Ishikawa (cell line): ENCODE measurements around the gene ARID4B.

ENCODE experiments used
- CEBPB ChIP-seq: IDR thresholded peaks from 2 replicates; pipeline ENCODE4 v1.6.1; 2012
- CREB1 ChIP-seq: IDR thresholded peaks from 2 replicates; pipeline ENCODE4 v1.6.1; 2012; ENCODE audit warnings: low read depth
- EGR1 ChIP-seq: IDR thresholded peaks from 2 replicates; pipeline ENCODE4 v1.6.1; 2012
- EP300 ChIP-seq: IDR thresholded peaks from 2 replicates; pipeline ENCODE4 v1.6.1; 2012; ENCODE audit warnings: borderline replicate concordance
- FOXM1 ChIP-seq: IDR thresholded peaks from 2 replicates; pipeline ENCODE4 v1.6.1; 2012; ENCODE audit warnings: low read depth, borderline replicate concordance
- NFIC ChIP-seq: IDR thresholded peaks from 2 replicates; pipeline ENCODE4 v1.6.1; 2012
- RAD21 ChIP-seq: IDR thresholded peaks from 2 replicates; pipeline ENCODE4 v1.6.1; 2012; ENCODE audit warnings: low read depth
- TAF1 ChIP-seq: IDR thresholded peaks from 2 replicates; pipeline ENCODE4 v1.6.1; 2012; ENCODE audit warnings: low read depth, mild to moderate bottlenecking
- TCF12 ChIP-seq: IDR thresholded peaks from 2 replicates; pipeline ENCODE4 v1.6.1; 2012; ENCODE audit warnings: low read depth
- TEAD4 ChIP-seq: IDR thresholded peaks from 2 replicates; pipeline ENCODE4 v1.6.1; 2012
- YY1 ChIP-seq: IDR thresholded peaks from 2 replicates; pipeline ENCODE4 v1.6.1; 2012; ENCODE audit warnings: low read depth
- ZBTB7A ChIP-seq: IDR thresholded peaks from 2 replicates; pipeline ENCODE4 v1.6.1; 2012; ENCODE audit warnings: low read depth
- TF ChIP-seq, protein P1 (sequence below): IDR thresholded peaks from 2 replicates; pipeline ENCODE4 v1.6.1; 2012
- TF ChIP-seq, protein P2 (sequence below): IDR thresholded peaks from 2 replicates; pipeline ENCODE4 v1.6.1; 2012
- TF ChIP-seq, protein P3 (sequence below): IDR thresholded peaks from 2 replicates; pipeline ENCODE4 v1.6.1; 2012; ENCODE audit warnings: low read depth, mild to moderate bottlenecking

The ARID4B gene

DNA sequence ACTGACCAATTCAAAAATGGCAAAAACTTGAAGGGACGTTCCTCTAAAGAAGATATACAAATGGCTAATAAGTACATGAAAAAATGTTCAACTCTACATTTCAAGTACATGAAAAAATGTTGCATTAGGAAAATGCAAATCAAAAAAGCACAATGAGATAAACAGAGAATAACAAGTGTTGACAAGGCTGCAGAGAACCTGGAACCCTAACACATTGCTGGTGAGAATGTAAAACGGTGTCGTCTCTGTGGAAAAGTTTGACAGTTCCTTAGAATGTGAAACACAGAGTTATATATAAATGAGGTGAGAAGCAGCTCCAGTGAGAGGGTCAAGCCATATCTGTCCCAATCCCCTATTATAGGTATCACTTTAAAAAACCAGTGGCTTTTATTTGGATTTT lies 122.3 kb downstream of the ARID4B start:
- TF ChIP-seq NFIC (no peak), EGR1 (no peak), TCF12 (no peak)

DNA sequence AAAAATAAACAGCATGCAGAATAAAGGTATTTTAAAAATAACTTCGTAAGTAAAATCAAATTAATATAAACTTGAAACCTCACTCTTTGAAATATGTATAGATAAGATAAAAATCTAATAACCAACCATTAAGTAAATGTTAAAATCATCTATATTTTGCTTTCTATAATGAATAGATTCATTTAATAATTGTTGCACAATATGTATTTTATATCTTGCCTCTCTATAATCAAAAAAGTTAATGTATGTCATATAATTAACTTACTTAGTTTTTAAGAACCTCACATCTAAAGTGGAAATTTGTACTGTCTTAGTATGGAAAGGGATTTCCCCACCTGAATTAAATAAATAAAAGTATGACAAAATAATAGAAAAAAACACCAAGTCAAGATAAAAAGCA lies 124.6 kb downstream of the ARID4B start:
- no peak for TF ChIP-seq RAD21
- TF ChIP-seq TCF12 = no peak
- TF ChIP-seq, protein P1, sequence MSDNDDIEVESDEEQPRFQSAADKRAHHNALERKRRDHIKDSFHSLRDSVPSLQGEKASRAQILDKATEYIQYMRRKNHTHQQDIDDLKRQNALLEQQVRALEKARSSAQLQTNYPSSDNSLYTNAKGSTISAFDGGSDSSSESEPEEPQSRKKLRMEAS = no peak
- TF ChIP-seq, protein P2, sequence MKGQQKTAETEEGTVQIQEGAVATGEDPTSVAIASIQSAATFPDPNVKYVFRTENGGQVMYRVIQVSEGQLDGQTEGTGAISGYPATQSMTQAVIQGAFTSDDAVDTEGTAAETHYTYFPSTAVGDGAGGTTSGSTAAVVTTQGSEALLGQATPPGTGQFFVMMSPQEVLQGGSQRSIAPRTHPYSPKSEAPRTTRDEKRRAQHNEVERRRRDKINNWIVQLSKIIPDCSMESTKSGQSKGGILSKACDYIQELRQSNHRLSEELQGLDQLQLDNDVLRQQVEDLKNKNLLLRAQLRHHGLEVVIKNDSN = no peak
- no peak for TF ChIP-seq EP300
- no peak for TF ChIP-seq EGR1
- no peak for TF ChIP-seq YY1
- no peak for TF ChIP-seq TEAD4
- TF ChIP-seq, protein P3, sequence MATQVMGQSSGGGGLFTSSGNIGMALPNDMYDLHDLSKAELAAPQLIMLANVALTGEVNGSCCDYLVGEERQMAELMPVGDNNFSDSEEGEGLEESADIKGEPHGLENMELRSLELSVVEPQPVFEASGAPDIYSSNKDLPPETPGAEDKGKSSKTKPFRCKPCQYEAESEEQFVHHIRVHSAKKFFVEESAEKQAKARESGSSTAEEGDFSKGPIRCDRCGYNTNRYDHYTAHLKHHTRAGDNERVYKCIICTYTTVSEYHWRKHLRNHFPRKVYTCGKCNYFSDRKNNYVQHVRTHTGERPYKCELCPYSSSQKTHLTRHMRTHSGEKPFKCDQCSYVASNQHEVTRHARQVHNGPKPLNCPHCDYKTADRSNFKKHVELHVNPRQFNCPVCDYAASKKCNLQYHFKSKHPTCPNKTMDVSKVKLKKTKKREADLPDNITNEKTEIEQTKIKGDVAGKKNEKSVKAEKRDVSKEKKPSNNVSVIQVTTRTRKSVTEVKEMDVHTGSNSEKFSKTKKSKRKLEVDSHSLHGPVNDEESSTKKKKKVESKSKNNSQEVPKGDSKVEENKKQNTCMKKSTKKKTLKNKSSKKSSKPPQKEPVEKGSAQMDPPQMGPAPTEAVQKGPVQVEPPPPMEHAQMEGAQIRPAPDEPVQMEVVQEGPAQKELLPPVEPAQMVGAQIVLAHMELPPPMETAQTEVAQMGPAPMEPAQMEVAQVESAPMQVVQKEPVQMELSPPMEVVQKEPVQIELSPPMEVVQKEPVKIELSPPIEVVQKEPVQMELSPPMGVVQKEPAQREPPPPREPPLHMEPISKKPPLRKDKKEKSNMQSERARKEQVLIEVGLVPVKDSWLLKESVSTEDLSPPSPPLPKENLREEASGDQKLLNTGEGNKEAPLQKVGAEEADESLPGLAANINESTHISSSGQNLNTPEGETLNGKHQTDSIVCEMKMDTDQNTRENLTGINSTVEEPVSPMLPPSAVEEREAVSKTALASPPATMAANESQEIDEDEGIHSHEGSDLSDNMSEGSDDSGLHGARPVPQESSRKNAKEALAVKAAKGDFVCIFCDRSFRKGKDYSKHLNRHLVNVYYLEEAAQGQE = no peak
- TF ChIP-seq ZBTB7A = no peak
- TF ChIP-seq TAF1 = no peak

DNA sequence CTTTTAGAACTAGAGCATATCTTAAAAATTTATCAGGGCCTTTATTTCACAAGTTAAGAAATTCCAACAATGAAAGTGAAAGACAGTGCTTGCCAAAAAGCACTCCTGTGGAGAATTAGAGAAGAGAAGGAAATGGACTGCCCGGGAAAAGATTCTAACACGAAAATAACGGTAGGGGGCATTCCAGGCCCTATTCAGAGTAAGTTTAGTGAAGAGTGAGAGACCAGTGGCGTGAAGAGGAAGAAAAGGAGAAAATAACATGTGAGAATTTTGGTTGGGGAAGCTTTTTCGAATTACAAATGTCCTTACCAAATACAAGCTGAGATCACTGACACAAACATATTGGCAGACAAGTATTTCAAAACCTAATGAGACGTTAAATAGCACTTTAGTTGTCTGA lies 128.5 kb downstream of the ARID4B start:
- peak; percentile 50 for TF ChIP-seq RAD21
- TF ChIP-seq TCF12 = no peak

DNA sequence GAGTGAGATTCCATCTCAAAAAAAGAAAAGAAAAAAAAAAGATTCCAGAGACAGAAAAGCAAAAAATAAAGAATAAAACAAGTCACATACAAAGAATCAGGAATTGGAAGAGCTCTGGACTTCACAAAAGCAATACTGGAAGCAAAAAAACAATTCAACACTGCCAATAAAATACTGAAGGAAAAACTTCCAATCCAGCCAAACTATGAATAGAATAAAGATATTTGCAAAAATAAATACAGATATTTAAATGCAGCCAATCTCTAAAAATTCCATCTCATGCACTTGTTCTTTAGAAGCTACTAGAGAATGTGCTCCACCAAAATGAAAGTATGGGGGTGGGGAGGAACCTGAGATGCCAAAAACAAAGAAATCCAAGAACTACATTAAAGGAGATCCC lies 137.5 kb downstream of the ARID4B start:
- TF ChIP-seq FOXM1 = no peak
- TF ChIP-seq, protein P1 = no peak
- TF ChIP-seq, protein P3 = no peak
- TF ChIP-seq, protein P2 = no peak
- no peak for TF ChIP-seq EP300
- TF ChIP-seq TEAD4 = no peak
- no peak for TF ChIP-seq ZBTB7A
- no peak for TF ChIP-seq TCF12
- no peak for TF ChIP-seq EGR1
- TF ChIP-seq TAF1 = no peak
- TF ChIP-seq NFIC = no peak
- no peak for TF ChIP-seq CREB1
- TF ChIP-seq YY1 = no peak
- TF ChIP-seq RAD21 = no peak
- TF ChIP-seq CEBPB = no peak

DNA sequence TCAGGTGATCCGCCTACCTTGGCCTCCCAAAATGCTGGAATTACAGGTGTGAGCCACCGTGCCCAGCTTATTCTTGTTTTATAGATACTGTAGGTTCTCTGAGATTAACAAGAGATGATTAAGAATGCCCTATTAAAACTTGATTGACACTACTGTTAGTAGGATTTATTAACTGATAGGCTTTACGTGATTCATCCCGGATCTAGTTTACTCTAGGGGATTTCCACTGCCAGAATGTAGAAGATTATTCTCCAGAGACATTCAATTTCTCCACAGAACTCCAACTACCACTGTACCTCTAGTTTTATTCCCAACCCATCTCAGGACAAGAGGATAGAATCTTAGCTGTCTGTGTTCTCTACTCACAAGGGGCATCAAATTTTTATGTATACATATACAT lies 140.7 kb downstream of the ARID4B start:
- no peak for TF ChIP-seq CEBPB
- TF ChIP-seq, protein P3 = no peak
- TF ChIP-seq ZBTB7A = no peak
- TF ChIP-seq, protein P2 = no peak
- TF ChIP-seq TCF12 = no peak
- no peak for TF ChIP-seq NFIC
- no peak for TF ChIP-seq TAF1
